Spinal cord (tissue), 10 donors: ENCODE data around the gene SPRY4. TPM values are rescaled to one million over a fixed set of nuclear protein-coding genes. Genes with fewer than 3 reads are reported as not detected.
"Not testable (repeated sequence)": the region's sequence is repeated elsewhere in the genome, so short reads cannot be mapped to it uniquely, and the experiment has no call there.

Experiments used
- DNase-seq, 6 donors: peaks; one replicate each; pipeline versions ENCODE4 v3.0.0 to v3.0.0-alpha.2; 2013 to 2015; ENCODE audit warnings: low spot score in 6 of 6, low read depth in 4 of 6
- H3K27ac ChIP-seq: one replicate; pipeline ENCODE4 v1.5.1; 2013; ENCODE audit warnings: low read depth, low read length, control low read depth
- H3K27me3 ChIP-seq: one replicate; pipeline ENCODE4 v1.6.1; 2013; ENCODE audit warnings: low read length; ENCODE audit not compliant: control insufficient read depth, insufficient read depth
- H3K36me3 ChIP-seq: one replicate; pipeline ENCODE4 v1.6.1; 2013; ENCODE audit warnings: low read length; ENCODE audit not compliant: control insufficient read depth, insufficient read depth
- H3K4me1 ChIP-seq: one replicate; pipeline ENCODE4 v1.6.1; 2013; ENCODE audit warnings: low read length; ENCODE audit not compliant: control insufficient read depth, insufficient read depth
- H3K4me3 ChIP-seq: one replicate; pipeline ENCODE4 v1.5.1; 2013; ENCODE audit warnings: low read depth, low read length, control low read depth
- H3K9me3 ChIP-seq: one replicate; pipeline ENCODE4 v1.6.1; 2013; ENCODE audit warnings: low read length; ENCODE audit not compliant: control insufficient read depth, insufficient read depth
- WGBS: methylation state at CpG from one replicate; pipeline ENCODE4 v1.1.5; 2013; ENCODE audit warnings: missing lambda C conversion rate; ENCODE audit not compliant: insufficient coverage; 5-methylcytosine and 5-hydroxymethylcytosine counted together
- polyA plus RNA-seq, 2 donors: library from polyadenylated mRNA; unstranded; fragments of 120-200 nt; gene quantifications; one replicate each; pipeline ENCODE4 v1.2.1, GENCODE V29; 2013; ENCODE audit not compliant: insufficient read length in 2 of 2
- total RNA-seq, 2 donors: library from RNA; depleted of rRNA in 1 of 2; stranded (reverse); fragments of 120-200 nt in 1 of 2; fragments of >200 nt in 1 of 2; gene quantifications; one replicate each; pipeline versions ENCODE4 v1.2.3 to v1.2.4, GENCODE V29; 2013 to 2014
- donor health status: healthy.

Gene SPRY4
- total and polyA plus RNA-seq, 4 donors = 11.6 to 28.5 (median 21.0) TPM

DNA sequence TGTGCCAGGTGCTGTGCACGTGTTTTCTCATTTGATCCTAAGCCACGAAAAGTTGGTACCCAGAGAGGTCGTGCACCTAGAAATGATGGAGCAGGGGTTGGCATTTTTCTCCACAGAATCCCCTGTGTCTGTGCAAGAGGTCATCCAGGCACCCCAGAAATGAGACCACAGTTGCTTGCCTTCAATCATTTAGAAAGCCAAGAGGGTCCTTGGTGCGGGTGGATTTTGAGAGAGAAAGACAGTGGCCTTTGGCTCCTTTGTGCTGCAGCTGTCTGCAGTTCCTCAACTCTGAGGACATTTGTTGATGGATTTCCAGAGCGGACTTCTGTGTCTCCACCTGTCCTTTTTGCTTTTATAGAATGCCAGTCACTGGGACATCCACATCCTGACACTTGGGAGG, 33.8 kb upstream of the SPRY4 start:
- 90% methylated on average over 5 of the region's 5 CpGs for WGBS
- H3K27ac ChIP-seq = no peak overlapping the region
- no peak overlapping the region for H3K4me3 ChIP-seq
- no peak for DNase-seq
- peaks cover 15% of the 10 kb centered on the region for H3K4me1 ChIP-seq
- H3K9me3 ChIP-seq = no peaks in the 10 kb centered on the region
- no peaks in the 10 kb centered on the region for H3K27me3 ChIP-seq
- no peaks in the 10 kb centered on the region for H3K36me3 ChIP-seq

DNA sequence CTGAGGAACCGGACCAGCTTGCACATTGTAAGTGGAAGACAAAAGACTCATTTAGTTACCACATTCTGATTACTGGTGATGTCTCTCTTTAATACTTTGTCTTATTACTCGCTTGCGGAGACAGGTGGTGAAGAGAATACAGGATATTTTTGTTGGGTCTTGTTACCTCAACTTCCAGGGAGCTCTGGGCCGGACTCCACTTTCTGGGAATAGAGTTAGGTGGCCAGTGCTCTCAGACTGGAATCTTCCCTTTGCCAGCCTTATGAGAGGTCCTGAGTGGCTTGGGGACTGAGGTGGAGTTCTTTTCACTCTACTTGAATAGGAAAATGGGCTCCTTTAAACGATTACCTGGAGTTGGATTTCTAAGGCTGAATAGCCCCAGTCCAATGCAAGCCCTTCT, 33.3 kb upstream of the SPRY4 start:
- H3K4me1 ChIP-seq = peaks cover 15% of the 10 kb centered on the region
- no peaks in the 10 kb centered on the region for H3K36me3 ChIP-seq
- DNase-seq = no peak
- no peaks in the 10 kb centered on the region for H3K9me3 ChIP-seq
- WGBS = 75% methylated on average over 2 of the region's 5 CpGs
- no peak overlapping the region for H3K4me3 ChIP-seq
- H3K27me3 ChIP-seq = no peaks in the 10 kb centered on the region
- no peak overlapping the region for H3K27ac ChIP-seq

DNA sequence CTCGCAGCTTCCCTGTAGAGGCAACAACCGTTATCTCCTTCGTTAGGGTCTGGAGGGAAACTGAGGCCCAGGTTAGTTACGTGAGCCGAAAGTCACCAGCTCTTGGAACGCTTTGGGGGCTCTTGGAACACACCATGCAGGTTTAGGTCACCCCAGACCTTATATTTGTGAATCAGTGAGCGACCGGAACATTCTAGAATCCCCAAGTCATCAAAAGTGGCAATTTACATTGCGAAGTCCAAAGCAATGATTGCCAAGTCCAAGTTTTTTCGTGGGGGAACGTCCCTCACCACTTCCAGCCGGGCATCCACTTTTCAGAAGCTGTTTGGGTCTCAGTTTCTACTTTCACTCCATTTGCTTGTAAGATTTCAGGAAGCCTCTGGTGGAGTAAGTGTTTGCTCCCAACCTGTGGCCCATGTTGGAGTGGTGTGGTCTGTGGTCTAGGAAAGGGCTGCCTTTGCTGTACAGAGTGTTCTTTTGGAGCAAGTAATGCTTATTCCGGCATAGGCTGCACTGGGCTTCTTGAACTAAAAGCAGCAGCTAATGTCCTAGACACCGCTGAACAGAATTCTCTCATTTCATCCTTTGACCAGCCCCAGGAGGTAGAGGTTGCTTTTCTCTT, 32.8 kb upstream of the SPRY4 start:
- Histone ChIP-seq H3K4me1 (peaks cover 11% of the 10 kb centered on the region), H3K4me3 (peak overlapping the region; percentile 55), H3K27ac (peak overlapping the region; percentile 90), H3K9me3 (no peaks in the 10 kb centered on the region), H3K27me3 (no peaks in the 10 kb centered on the region), H3K36me3 (no peaks in the 10 kb centered on the region)
- WGBS = 24% methylated on average over 12 of the region's 14 CpGs
- no peak for DNase-seq

DNA sequence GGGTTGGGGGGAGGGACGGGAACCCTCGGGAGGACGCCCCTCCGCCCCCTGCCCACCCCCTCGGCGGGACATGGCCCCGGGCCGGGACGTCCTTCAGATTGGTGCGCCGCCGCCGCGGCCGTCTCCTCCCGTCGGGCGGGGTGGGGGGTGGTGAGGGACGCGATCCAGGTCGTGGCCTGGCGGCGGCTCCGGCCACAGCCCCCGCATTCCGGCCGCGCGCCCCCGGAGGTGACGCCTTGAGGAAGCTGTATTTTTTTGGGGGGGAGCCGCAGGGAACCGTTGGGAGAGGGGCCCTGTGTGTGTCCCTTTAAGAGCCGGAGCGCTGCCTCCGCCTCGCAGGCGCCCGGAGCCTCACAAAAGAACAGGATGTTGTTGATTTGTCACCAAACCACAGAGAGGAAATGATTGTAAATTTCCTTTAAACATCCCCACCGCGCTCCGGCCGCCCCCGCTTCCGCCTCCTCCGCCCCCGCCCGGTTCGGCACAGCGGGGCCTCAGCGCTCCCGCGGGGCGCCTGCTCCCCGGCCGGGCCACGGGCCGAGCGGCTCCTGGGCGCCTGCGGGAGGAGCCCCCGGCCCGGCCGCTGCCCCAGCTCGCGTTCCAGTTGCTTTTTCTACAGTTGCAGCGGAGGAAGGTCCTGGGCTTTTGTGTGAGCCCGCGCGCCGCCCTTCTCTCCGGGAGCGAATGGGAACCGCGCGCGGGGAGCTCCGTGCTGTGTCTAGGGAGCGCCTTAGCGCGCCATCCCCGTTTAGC, 32.1 kb upstream of the SPRY4 start:
- WGBS = under 1% methylated on average over 81 of the region's 82 CpGs
- Histone ChIP-seq H3K27ac (peak overlapping the region; percentile 90), H3K9me3 (no peaks in the 10 kb centered on the region), H3K27me3 (no peaks in the 10 kb centered on the region), H3K4me1 (peaks cover 11% of the 10 kb centered on the region), H3K4me3 (peak overlapping the region; percentile 55), H3K36me3 (no peaks in the 10 kb centered on the region)
- peak; percentile 61 to 93 (median 63) for DNase-seq

DNA sequence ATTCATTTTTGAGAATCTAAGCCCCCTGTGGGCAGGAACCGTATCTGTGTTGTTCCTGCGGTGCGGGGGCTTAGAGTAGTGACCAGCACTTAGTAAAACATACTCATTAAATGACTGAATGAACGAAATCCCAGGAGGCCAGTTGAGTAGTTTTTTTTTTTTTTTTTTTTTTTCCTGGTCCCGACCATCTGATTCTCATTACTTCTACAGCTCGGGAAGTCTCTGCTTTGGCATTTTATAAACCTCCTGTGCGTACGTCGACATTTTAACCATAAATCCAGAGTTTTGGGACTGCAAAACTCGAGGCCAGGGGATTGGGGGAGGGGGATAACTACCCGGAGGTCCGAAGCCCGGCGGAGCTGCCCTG, 31.5 kb upstream of the SPRY4 start:
- Histone ChIP-seq H3K27me3 (no peaks in the 10 kb centered on the region), H3K9me3 (no peaks in the 10 kb centered on the region), H3K27ac (peak overlapping the region; percentile 90), H3K36me3 (no peaks in the 10 kb centered on the region), H3K4me3 (peak overlapping the region; percentile 55), H3K4me1 (peaks cover 11% of the 10 kb centered on the region)
- 0% methylated on average over 5 of the region's 14 CpGs for WGBS
- DNase-seq = no peak

DNA sequence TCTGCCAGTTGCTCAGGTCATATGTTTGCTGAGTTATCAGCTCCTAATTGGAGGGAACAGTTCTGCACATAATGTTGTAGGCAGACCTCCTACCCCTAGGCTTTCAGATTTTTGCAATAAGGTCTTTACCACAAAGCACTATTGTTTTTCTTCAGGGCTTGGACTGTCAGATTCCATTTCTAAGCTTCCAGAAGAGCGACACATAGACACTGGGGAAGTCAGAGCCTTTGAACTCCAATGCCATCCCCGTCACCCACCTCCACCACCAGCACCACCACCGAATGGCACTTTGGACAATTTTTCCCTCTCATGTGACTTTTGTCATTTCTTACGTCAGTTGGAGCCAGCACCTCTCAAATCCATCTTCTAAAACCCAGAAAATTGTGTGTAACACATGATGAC, 28.3 kb upstream of the SPRY4 start:
- Histone ChIP-seq H3K36me3 (no peaks in the 10 kb centered on the region), H3K4me3 (no peak overlapping the region), H3K27me3 (no peaks in the 10 kb centered on the region), H3K27ac (no peak overlapping the region), H3K9me3 (no peaks in the 10 kb centered on the region), H3K4me1 (peaks cover 11% of the 10 kb centered on the region)
- WGBS = 56% methylated on average over 2 of the region's 4 CpGs
- DNase-seq = no peak

DNA sequence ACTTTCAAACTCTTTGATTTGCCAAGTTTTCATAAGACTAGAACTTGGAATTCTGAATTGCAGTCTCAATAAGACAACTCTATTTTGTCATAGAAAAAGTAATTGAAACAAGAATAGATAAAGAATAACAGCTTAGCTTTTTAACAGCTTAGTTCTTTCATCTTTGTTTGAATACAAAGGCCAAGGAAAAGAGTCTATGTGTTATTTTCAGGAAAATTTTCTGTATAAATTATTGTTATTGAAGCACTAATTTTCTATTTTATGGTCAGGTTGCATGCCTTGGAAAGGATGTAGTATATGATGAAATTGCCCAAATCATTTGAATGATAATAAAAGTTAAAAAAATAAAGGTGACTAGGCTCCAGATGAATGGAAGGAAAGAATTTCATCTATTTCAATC, 25.2 kb upstream of the SPRY4 start:
- Histone ChIP-seq H3K36me3 (no peaks in the 10 kb centered on the region), H3K4me3 (no peak overlapping the region), H3K27me3 (no peaks in the 10 kb centered on the region), H3K27ac (no peak overlapping the region), H3K4me1 (no peaks in the 10 kb centered on the region), H3K9me3 (no peaks in the 10 kb centered on the region)
- DNase-seq = no peak

DNA sequence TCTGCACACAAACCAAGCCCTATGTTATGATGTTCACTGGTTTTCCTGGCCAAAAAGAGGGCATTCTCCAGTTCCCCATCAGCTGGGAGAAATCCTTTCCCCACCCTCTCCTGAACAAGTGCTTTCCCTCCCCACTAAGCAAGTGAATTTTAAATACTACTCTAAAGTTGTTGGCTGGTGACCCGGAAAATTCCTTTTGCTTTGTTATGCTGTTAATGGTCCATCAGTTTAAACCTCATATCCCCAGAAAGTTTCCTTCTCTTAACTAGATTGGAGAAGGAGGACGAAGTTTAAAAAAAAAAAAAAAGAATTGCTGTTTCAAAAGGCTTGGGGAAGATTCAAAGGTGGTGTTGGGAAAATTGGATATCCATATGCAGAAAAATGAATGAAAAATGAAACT, 21.9 kb upstream of the SPRY4 start:
- no peak for DNase-seq
- Histone ChIP-seq H3K36me3 (no peaks in the 10 kb centered on the region), H3K4me3 (no peak overlapping the region), H3K27me3 (no peaks in the 10 kb centered on the region), H3K27ac (no peak overlapping the region), H3K4me1 (no peaks in the 10 kb centered on the region), H3K9me3 (no peaks in the 10 kb centered on the region)
- WGBS = no CpG with 5 or more reads among the region's 2 CpGs

DNA sequence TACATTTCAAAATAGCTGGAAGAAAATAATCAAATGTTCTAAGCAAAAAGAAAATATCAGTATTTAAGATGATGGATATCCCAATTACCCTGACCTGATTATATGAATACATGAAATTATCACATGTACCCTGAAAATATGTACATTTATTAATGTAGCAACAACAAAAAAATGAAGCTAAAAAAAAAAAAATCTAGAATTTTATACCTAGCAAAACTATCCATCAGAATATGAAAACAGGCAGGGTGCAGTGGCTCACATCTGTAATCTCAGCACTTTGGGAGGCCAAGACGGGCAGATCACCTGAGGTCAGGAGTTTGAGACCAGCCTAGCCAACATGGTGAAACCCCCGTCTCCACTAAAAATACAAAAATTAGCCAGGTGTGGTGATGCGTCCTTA, 20.1 kb upstream of the SPRY4 start:
- H3K36me3 ChIP-seq, H3K4me1 ChIP-seq: not testable (repeated sequence)
- 100% methylated on average over 1 of the region's 3 CpGs for WGBS

DNA sequence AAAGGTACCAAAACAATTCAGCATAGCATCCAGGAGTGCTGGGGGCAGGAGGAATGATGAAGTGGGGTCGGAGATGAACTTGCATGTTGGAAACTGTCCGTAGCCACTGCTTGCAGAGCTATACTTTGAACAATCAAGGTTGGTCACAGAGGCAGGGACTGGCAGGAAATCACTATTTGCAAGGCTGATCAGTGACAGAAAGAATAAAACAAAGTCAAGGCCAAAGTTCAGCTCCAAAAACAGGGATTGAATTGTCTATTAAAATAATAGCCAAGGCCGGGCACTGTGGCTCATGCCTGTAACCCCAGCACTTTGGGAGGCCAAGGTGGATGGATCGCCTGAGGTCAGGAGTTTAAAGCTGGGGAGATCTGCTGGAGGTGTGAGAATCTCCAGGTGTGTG, 18.7 kb upstream of the SPRY4 start:
- no peaks in the 10 kb centered on the region for H3K36me3 ChIP-seq
- no peak for DNase-seq
- WGBS = 92% methylated on average over 3 of the region's 4 CpGs
- no peaks in the 10 kb centered on the region for H3K4me1 ChIP-seq
- no peaks in the 10 kb centered on the region for H3K27me3 ChIP-seq
- no peaks in the 10 kb centered on the region for H3K9me3 ChIP-seq
- no peak overlapping the region for H3K4me3 ChIP-seq
- no peak overlapping the region for H3K27ac ChIP-seq

More for the DNA sequence above, 20.1 kb upstream of the SPRY4 start:
- H3K4me3 ChIP-seq, H3K27ac ChIP-seq, H3K9me3 ChIP-seq, DNase-seq, H3K27me3 ChIP-seq: not testable (repeated sequence)
